GM23338 (cell line): ENCODE measurements around the gene LPP. TPM values are rescaled to one million over a fixed set of nuclear protein-coding genes. Genes with fewer than 3 reads are reported as not detected.

ENCODE experiments used
- ATAC-seq: fragments of 200-7000 bp; cut with Tn5 transposase; 3 replicates; pipeline ENCODE4 v1.9.1; 2020
- DNase-seq: peaks from one replicate; pipeline ENCODE4 v3.0.0-alpha.2; 2015; ENCODE audit warnings: low spot score
- H2AFZ ChIP-seq: fragments of 200-600 bp; sonication (generic); 2 replicates; pipeline ENCODE4 v1.8.0; 2016; ENCODE audit warnings: antibody characterized with exemption, mild to moderate bottlenecking, moderate library complexity
- H3F3A ChIP-seq: fragments of 200-600 bp; sonication (generic); replicated peaks from 2 replicates; pipeline ENCODE4 v1.8.0; 2017; ENCODE audit warnings: antibody characterized with exemption, mixed run types, low read depth
- H3K27ac ChIP-seq: fragments of 200-600 bp; sonication (generic); 2 replicates; pipeline ENCODE4 v1.6.1; 2016; ENCODE audit warnings: low read depth
- H3K27me3 ChIP-seq: fragments of 200-600 bp; sonication (generic); 2 replicates; pipeline ENCODE4 v1.8.0; 2016; ENCODE audit warnings: mild to moderate bottlenecking, mixed run types, moderate library complexity; ENCODE audit not compliant: insufficient read depth
- H3K36me3 ChIP-seq: fragments of 200-600 bp; sonication (generic); 2 replicates; pipeline ENCODE4 v1.8.0; 2016; ENCODE audit warnings: mild to moderate bottlenecking; ENCODE audit not compliant: insufficient read depth
- H3K4me1 ChIP-seq: fragments of 200-600 bp; sonication (generic); 2 replicates; pipeline ENCODE4 v1.8.0; 2016; ENCODE audit warnings: mild to moderate bottlenecking, moderate library complexity; ENCODE audit not compliant: insufficient read depth
- H3K4me2 ChIP-seq: fragments of 200-600 bp; sonication (generic); 2 replicates; pipeline ENCODE4 v1.7.1; 2017; ENCODE audit warnings: mixed run types
- H3K4me3 ChIP-seq: fragments of 200-600 bp; sonication (generic); 2 replicates; pipeline ENCODE4 v1.6.1; 2016; ENCODE audit warnings: mixed run types
- H3K79me2 ChIP-seq: fragments of 200-600 bp; sonication (generic); replicated peaks from 2 replicates; pipeline ENCODE4 v1.8.0; 2017; ENCODE audit warnings: mild to moderate bottlenecking; ENCODE audit not compliant: insufficient read depth
- H3K9me2 ChIP-seq: fragments of 200-600 bp; sonication (generic); 2 replicates; pipeline ENCODE4 v1.8.0; 2017; ENCODE audit not compliant: insufficient read depth
- H4K20me1 ChIP-seq: fragments of 200-600 bp; sonication (generic); replicated peaks from 2 replicates; pipeline ENCODE4 v1.8.0; 2017; ENCODE audit warnings: mild to moderate bottlenecking; ENCODE audit not compliant: insufficient read depth
- H3K27ac Mint-ChIP-seq: 2 replicates; pipeline ENCODE4 v1.8.0; 2020; ENCODE audit warnings: inconsistent platforms, mild to moderate bottlenecking, moderate library complexity, mixed read lengths
- H3K27me3 Mint-ChIP-seq: 3 replicates; pipeline ENCODE4 v1.8.0; 2022; ENCODE audit warnings: low read depth, mild to moderate bottlenecking, moderate library complexity, mixed read lengths, inconsistent platforms; ENCODE audit not compliant: insufficient read depth, poor library complexity
- H3K36me3 Mint-ChIP-seq: 3 replicates; pipeline ENCODE4 v1.8.0; 2021; ENCODE audit warnings: low read depth, mild to moderate bottlenecking, inconsistent platforms, moderate library complexity, mixed read lengths
- H3K4me1 Mint-ChIP-seq: 3 replicates; pipeline ENCODE4 v1.8.0; 2020; ENCODE audit warnings: mild to moderate bottlenecking, inconsistent platforms, mixed read lengths
- H3K4me3 Mint-ChIP-seq: 3 replicates; pipeline ENCODE4 v1.8.0; 2021; ENCODE audit warnings: moderate library complexity, mild to moderate bottlenecking, inconsistent platforms, mixed read lengths
- H3K9me3 Mint-ChIP-seq: 3 replicates; pipeline ENCODE4 v1.8.0; 2020; ENCODE audit warnings: moderate library complexity, mild to moderate bottlenecking, inconsistent platforms, mixed read lengths
- CREB1 ChIP-seq: fragments of 250-450 bp; sonication (Bioruptor Pico); IDR thresholded peaks from 2 replicates; pipeline ENCODE4 v1.5.0; 2020; ENCODE audit warnings: low read depth, mild to moderate bottlenecking, moderate library complexity
- EZH2phosphoT487 ChIP-seq: fragments of 200-600 bp; sonication (generic); IDR thresholded peaks from one replicate; pipeline ENCODE4 v1.8.1; 2018; ENCODE audit warnings: antibody characterized with exemption; ENCODE audit not compliant: unreplicated experiment
- NANOG ChIP-seq: IDR thresholded peaks from 2 replicates; pipeline ENCODE4 v1.6.1; 2016; ENCODE audit warnings: antibody characterized with exemption, borderline replicate concordance
- POLR2AphosphoS5 ChIP-seq: IDR thresholded peaks from 2 replicates; pipeline ENCODE4 v1.6.1; 2016; ENCODE audit warnings: antibody characterized with exemption, low read depth
- ZNF114 ChIP-seq: fragments of 250-450 bp; sonication (Bioruptor Pico); IDR thresholded peaks from 2 replicates; pipeline ENCODE4 v1.5.0; 2020; ENCODE audit warnings: mild to moderate bottlenecking, moderate library complexity
- polyA plus RNA-seq: library from polyadenylated mRNA; unstranded; fragments of >200 nt; fragmentation: Nextera tagmentation; extraction: Ambion mirVana; gene quantifications from 2 replicates; pipeline ENCODE4 v1.2.1, GENCODE V29; 2016
- total RNA-seq: library from RNA; depleted of rRNA; stranded (reverse); fragments of >200 nt; shearing (Covaris generic); gene quantifications from 2 replicates; pipeline ENCODE4 v1.2.3, GENCODE V29; 2014
- TF ChIP-seq, protein P1 (sequence below), 2 experiments: fragments of 200-600 bp in 1 of 2; sonication (generic) in 1 of 2; conservative IDR thresholded peaks; 2 replicates each; pipeline versions ENCODE4 v1.5.1 to v1.6.1; 2016 to 2017; ENCODE audit warnings: antibody characterized with exemption in 2 of 2, low read depth in 2 of 2, mild to moderate bottlenecking in 2 of 2, moderate library complexity in 1 of 2
- TF ChIP-seq, protein P2 (sequence below): IDR thresholded peaks from one replicate; pipeline ENCODE4 v1.6.1; 2018; ENCODE audit warnings: antibody characterized with exemption; ENCODE audit not compliant: unreplicated experiment
- TF ChIP-seq, protein P3 (sequence below): fragments of 250-450 bp; sonication (Bioruptor Pico); IDR thresholded peaks from 2 replicates; pipeline ENCODE4 v1.5.0; 2020; ENCODE audit warnings: mild to moderate bottlenecking, moderate library complexity

The LPP gene
- total and polyA plus RNA-seq, 2 experiments from 2014 or later: 23.0 to 35.2 TPM

DNA sequence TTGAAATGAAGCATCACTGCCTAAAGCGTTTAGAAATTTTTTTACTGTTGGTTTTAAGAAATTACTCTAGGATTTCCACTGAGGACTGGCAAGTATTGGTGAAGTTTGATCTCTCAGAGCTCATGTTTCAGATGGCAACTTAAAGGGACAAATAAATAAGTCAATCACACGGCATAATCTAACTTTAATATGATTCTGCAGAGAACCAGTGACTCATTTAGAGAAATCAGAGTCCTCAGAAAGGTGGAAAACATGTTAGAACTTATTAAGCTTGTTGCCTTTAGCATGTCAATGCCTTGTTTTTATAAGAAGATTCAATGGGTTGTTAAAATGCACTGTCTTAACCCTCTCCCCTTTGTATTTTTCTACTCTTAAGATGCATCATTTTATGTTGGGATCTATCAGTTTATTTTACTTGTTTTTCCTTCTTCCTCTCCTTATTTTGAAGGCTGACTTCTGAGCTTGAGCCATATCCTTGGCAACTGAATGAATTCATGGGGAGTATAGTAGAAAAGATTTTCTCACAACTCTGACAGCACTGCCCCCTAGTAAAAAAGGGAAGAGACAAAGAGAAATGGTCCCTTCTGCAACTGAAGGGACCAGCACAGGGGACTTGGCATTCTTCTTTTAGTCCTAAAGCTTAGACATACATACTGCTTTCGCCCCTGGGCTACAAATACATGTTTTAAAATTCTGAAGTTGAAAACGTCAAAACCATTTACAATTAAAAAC is 431.2 kb downstream of the LPP start (continued):
- TF ChIP-seq, protein P1, sequence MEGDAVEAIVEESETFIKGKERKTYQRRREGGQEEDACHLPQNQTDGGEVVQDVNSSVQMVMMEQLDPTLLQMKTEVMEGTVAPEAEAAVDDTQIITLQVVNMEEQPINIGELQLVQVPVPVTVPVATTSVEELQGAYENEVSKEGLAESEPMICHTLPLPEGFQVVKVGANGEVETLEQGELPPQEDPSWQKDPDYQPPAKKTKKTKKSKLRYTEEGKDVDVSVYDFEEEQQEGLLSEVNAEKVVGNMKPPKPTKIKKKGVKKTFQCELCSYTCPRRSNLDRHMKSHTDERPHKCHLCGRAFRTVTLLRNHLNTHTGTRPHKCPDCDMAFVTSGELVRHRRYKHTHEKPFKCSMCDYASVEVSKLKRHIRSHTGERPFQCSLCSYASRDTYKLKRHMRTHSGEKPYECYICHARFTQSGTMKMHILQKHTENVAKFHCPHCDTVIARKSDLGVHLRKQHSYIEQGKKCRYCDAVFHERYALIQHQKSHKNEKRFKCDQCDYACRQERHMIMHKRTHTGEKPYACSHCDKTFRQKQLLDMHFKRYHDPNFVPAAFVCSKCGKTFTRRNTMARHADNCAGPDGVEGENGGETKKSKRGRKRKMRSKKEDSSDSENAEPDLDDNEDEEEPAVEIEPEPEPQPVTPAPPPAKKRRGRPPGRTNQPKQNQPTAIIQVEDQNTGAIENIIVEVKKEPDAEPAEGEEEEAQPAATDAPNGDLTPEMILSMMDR (conservative IDR thresholded peaks at IDR 0.05; ENCODE audit: low read depth in 2 of 2): peak; percentile 19 to 34; a peak in 3 of 4 replicates
- TF ChIP-seq, protein P2, sequence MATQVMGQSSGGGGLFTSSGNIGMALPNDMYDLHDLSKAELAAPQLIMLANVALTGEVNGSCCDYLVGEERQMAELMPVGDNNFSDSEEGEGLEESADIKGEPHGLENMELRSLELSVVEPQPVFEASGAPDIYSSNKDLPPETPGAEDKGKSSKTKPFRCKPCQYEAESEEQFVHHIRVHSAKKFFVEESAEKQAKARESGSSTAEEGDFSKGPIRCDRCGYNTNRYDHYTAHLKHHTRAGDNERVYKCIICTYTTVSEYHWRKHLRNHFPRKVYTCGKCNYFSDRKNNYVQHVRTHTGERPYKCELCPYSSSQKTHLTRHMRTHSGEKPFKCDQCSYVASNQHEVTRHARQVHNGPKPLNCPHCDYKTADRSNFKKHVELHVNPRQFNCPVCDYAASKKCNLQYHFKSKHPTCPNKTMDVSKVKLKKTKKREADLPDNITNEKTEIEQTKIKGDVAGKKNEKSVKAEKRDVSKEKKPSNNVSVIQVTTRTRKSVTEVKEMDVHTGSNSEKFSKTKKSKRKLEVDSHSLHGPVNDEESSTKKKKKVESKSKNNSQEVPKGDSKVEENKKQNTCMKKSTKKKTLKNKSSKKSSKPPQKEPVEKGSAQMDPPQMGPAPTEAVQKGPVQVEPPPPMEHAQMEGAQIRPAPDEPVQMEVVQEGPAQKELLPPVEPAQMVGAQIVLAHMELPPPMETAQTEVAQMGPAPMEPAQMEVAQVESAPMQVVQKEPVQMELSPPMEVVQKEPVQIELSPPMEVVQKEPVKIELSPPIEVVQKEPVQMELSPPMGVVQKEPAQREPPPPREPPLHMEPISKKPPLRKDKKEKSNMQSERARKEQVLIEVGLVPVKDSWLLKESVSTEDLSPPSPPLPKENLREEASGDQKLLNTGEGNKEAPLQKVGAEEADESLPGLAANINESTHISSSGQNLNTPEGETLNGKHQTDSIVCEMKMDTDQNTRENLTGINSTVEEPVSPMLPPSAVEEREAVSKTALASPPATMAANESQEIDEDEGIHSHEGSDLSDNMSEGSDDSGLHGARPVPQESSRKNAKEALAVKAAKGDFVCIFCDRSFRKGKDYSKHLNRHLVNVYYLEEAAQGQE: no peak

DNA sequence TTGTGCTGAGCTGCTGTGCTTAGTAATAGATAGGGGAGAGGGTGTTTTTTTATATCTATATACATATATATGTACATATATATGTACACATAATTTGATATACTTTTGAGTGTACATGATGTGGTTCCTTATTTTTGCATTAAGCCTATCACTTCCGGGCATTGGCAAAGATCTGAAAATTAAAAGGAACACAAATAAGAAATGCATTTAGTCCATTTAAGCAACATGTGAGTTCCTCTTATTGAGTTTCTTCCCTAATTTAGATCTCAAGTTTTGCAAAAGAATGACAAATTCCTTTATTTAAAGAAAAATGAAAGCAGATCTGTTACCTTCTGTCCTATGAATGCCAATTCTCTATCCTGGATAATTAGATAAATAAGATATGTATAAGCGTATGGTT is 435.1 kb downstream of the LPP start:
- Mint-ChIP-seq H3K27me3 (no peaks in the 10 kb centered on the region), H3K4me1 (peaks cover 8% of the 10 kb centered on the region), H3K4me3 (no peak overlapping the region), H3K9me3 (no peaks in the 10 kb centered on the region), H3K27ac (no peak overlapping the region), H3K36me3 (no peaks in the 10 kb centered on the region)
- H4K20me1 ChIP-seq: no peaks in the 10 kb centered on the region
- H3K4me1 ChIP-seq: peaks cover 16% of the 10 kb centered on the region
- DNase-seq: no peak
- no peak overlapping the region for H3K27ac ChIP-seq
- H3F3A ChIP-seq: no peaks in the 10 kb centered on the region
- H3K36me3 ChIP-seq: no peaks in the 10 kb centered on the region
- no peak for ATAC-seq
- no peak overlapping the region for H3K4me2 ChIP-seq
- no peak overlapping the region for H3K4me3 ChIP-seq
- no peaks in the 10 kb centered on the region for H3K79me2 ChIP-seq
- no peak for TF ChIP-seq POLR2AphosphoS5
- no peaks in the 10 kb centered on the region for H3K9me2 ChIP-seq
- H3K27me3 ChIP-seq: no peaks in the 10 kb centered on the region
- H2AFZ ChIP-seq: no peak overlapping the region

DNA sequence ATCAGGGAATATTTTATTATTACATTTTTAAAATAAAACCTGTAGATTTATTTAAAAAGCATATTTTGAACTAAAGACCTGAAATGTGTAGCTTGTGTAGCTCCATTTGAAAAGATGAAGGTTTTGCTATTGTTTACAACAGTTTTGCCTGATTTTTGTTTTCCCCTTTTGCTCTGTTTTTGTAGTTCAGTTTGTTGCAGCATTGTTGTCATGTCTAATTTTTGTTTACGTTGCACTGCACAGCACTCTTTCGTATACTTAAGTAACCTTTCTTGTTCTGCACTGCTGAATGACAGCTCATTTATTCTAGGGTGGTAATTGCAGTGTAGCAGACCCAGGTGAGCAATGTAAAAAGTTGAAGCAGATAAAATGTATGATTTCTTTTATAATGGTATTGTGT is 435.8 kb downstream of the LPP start:
- Histone ChIP-seq H3K36me3 (no peaks in the 10 kb centered on the region), H3K79me2 (no peaks in the 10 kb centered on the region), H2AFZ (no peak overlapping the region), H3F3A (no peaks in the 10 kb centered on the region), H3K4me2 (no peak overlapping the region), H3K27me3 (no peaks in the 10 kb centered on the region), H4K20me1 (no peaks in the 10 kb centered on the region), H3K9me2 (no peaks in the 10 kb centered on the region), H3K4me3 (no peak overlapping the region), H3K4me1 (peaks cover 10% of the 10 kb centered on the region), H3K27ac (no peak overlapping the region)
- Mint-ChIP-seq H3K4me1 (peaks cover 5% of the 10 kb centered on the region), H3K27me3 (no peaks in the 10 kb centered on the region), H3K36me3 (no peaks in the 10 kb centered on the region), H3K27ac (no peak overlapping the region), H3K9me3 (no peaks in the 10 kb centered on the region), H3K4me3 (no peak overlapping the region)
- no peak for ATAC-seq
- DNase-seq: no peak
- TF ChIP-seq EZH2phosphoT487: no peak
- no peak for TF ChIP-seq CREB1
- TF ChIP-seq NANOG: no peak
- no peak for TF ChIP-seq ZNF114 (CRISPR knock-in tag)
- TF ChIP-seq, protein P3, sequence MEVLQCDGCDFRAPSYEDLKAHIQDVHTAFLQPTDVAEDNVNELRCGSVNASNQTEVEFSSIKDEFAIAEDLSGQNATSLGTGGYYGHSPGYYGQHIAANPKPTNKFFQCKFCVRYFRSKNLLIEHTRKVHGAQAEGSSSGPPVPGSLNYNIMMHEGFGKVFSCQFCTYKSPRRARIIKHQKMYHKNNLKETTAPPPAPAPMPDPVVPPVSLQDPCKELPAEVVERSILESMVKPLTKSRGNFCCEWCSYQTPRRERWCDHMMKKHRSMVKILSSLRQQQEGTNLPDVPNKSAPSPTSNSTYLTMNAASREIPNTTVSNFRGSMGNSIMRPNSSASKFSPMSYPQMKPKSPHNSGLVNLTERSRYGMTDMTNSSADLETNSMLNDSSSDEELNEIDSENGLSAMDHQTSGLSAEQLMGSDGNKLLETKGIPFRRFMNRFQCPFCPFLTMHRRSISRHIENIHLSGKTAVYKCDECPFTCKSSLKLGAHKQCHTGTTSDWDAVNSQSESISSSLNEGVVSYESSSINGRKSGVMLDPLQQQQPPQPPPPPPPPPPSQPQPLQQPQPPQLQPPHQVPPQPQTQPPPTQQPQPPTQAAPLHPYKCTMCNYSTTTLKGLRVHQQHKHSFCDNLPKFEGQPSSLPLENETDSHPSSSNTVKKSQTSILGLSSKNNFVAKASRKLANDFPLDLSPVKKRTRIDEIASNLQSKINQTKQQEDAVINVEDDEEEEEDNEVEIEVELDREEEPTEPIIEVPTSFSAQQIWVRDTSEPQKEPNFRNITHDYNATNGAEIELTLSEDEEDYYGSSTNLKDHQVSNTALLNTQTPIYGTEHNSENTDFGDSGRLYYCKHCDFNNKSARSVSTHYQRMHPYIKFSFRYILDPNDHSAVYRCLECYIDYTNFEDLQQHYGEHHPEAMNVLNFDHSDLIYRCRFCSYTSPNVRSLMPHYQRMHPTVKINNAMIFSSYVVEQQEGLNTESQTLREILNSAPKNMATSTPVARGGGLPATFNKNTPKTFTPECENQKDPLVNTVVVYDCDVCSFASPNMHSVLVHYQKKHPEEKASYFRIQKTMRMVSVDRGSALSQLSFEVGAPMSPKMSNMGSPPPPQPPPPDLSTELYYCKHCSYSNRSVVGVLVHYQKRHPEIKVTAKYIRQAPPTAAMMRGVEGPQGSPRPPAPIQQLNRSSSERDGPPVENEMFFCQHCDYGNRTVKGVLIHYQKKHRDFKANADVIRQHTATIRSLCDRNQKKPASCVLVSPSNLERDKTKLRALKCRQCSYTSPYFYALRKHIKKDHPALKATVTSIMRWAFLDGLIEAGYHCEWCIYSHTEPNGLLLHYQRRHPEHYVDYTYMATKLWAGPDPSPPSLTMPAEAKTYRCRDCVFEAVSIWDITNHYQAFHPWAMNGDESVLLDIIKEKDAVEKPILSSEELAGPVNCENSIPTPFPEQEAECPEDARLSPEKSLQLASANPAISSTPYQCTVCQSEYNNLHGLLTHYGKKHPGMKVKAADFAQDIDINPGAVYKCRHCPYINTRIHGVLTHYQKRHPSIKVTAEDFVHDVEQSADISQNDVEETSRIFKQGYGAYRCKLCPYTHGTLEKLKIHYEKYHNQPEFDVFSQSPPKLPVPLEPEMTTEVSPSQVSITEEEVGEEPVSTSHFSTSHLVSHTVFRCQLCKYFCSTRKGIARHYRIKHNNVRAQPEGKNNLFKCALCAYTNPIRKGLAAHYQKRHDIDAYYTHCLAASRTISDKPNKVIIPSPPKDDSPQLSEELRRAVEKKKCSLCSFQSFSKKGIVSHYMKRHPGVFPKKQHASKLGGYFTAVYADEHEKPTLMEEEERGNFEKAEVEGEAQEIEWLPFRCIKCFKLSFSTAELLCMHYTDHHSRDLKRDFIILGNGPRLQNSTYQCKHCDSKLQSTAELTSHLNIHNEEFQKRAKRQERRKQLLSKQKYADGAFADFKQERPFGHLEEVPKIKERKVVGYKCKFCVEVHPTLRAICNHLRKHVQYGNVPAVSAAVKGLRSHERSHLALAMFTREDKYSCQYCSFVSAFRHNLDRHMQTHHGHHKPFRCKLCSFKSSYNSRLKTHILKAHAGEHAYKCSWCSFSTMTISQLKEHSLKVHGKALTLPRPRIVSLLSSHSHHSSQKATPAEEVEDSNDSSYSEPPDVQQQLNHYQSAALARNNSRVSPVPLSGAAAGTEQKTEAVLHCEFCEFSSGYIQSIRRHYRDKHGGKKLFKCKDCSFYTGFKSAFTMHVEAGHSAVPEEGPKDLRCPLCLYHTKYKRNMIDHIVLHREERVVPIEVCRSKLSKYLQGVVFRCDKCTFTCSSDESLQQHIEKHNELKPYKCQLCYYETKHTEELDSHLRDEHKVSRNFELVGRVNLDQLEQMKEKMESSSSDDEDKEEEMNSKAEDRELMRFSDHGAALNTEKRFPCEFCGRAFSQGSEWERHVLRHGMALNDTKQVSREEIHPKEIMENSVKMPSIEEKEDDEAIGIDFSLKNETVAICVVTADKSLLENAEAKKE (CRISPR knock-in tag): no peak
